GM18499 (cell line): ENCODE results near the gene TMPRSS9.
"Not testable (repeated sequence)": the region's sequence is repeated elsewhere in the genome, so short reads cannot be mapped to it uniquely, and the experiment has no call there.

Source experiments
- ATAC-seq: cut with Tn5 transposase; IDR thresholded peaks from one replicate; pipeline ENCODE4 v1.9.1; 2021; ENCODE audit warnings: moderate number of reproducible peaks; ENCODE audit not compliant: insufficient read depth, unreplicated experiment

The TMPRSS9 gene

DNA sequence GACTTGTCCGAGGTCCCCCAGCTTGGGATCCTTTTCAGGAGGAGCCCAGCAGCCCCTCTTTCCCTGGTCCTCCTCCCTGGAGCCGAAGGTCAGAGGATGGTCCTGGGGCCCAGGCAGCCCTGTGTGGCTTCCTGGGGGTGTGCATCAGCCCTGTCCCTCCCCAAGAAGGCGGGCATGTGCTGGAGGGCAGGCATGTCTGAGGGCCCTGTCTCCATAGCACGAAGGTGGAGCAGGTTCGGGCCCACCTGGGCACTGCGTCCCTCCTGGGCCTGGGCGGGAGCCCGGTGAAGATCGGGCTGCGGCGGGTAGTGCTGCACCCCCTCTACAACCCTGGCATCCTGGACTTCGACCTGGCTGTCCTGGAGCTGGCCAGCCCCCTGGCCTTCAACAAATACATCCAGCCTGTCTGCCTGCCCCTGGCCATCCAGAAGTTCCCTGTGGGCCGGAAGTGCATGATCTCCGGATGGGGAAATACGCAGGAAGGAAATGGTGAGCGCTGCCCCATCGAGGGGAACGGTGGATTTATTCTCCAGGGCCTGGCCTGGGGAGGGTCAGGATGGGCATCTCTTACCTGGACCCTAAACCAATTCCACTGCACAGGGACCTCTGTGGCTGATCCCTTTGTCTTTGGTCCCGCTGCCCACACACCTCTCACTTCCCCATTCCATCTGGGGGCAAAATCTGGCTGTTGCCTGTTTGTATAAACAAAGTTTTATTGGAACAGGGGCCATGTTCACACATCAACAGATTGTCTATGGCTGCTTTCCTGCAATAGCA is 56.4 kb downstream of the TMPRSS9 start:
- ATAC-seq = no peak

DNA sequence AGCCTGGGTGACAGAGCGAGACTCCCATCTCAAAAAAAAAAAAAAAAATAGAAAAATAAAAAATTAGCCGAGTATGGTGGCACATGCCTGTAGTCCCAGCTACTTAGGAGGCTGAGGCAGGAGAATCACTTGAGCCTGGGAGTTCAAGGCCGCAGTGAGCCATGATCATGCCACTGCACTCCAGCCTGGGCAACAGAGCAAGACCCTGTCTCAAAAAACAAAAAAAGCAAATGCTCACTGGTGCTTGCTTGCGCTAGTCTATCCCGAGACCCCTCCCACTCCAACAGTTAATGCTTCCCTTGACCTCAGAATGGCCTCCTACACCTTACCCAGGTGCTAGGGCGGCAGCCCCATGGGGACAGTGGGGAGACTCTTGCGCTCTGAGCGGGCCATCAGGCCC is 57.4 kb downstream of the TMPRSS9 start:
- not testable (repeated sequence) for ATAC-seq

DNA sequence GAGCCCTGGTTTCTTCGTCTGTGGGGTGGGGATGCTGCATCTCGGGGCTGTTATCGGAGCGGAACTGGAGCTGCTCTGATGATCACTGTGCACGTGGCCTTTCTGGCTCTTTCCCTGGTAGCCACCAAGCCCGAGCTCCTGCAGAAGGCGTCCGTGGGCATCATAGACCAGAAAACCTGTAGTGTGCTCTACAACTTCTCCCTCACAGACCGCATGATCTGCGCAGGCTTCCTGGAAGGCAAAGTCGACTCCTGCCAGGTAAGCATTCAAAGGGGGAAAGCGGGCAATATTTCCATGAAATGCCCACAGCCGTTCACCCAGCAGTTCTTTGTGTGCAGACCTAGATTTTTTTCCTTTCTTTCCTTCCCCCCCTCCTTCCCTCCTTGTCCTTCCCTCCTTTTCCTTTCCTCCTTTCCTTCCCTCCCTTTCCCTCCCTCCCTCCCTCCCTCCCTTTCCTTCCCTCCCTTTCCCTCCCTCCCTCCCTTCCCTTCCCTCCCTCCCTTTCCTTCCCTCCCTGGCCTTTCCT is 57.9 kb downstream of the TMPRSS9 start:
- no peak for ATAC-seq

GRCh38 chr19:2419754-2420153 is 59.7 kb downstream of the TMPRSS9 start:
- no peak for ATAC-seq

DNA sequence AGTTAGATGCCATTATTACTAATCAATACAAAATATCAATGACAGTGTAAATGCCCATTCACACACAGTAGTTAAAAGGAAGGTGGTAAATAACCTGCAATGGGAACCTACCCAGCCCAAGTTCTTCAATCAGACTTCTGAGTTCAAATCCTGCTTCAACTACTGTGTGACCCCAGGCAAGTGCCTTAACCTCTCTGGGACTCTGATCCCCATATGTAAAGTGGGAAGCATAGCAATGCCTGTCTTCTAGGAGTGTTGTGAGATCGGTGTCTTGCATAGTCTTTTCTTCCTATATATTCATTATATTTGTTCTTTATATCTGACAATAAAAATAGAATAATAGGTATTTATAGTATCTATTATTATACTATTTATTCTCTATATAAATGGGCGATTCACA is 60.4 kb downstream of the TMPRSS9 start:
- ATAC-seq = no peak

DNA sequence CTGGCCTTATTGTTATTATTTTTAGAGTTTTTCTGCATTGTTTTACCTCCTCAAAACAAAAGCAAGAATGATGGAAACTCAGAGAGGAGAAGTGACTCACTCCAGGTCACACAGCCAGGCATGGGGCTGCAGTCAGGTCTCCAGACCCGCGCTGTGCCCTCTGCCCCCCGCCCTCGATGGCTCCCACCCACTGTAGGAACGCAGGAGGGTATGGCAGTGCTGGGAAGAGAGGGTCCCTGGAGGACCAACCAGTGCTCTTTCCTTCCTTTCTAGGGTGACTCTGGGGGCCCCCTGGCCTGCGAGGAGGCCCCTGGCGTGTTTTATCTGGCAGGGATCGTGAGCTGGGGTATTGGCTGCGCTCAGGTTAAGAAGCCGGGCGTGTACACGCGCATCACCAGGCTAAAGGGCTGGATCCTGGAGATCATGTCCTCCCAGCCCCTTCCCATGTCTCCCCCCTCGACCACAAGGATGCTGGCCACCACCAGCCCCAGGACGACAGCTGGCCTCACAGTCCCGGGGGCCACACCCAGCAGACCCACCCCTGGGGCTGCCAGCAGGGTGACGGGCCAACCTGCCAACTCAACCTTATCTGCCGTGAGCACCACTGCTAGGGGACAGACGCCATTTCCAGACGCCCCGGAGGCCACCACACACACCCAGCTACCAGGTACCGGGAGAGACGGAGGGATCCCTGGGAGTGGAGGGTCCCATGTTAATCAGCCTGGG is 61.7 kb downstream of the TMPRSS9 start:
- no peak for ATAC-seq

DNA sequence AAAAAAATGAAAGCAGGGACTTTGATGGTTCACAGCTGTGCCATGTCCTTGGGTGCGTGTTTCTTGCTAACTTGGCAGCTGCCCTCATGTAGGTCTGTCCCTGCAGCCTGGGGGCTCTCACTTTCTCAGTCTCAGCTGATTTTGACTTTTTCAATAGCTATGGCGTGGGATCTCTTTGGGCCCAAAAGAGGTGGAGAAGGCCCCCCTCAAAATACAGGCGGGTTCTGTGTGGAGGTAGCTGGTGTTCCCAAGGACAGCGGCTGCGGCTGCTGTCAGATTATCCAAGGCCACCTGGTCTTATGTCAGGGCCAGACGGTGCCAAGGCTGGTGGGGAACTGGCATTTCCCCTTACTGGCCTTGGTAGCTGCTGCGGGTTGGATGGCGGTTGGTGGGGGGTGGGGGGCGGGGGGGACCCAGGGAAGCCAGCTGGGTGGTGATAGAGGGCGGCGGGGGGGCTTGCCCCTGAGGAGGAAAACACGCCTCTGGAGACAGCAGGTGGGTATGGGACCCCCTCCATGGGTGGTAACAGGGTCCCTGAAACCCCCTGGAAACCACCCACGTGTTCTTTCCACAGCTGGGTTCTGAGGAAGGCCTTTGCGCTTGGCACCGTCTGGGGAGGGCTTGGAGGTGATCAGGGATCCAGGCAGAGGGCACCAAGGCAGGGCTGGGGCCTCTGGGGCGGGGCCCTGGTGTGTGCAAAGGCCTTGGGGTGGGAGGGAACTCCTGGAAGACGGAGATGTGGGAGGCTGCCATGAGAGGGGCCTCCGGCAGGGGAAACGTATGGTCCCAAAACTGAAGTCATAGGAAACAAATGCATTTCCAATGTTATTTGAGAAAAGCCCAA is 63.2 kb downstream of the TMPRSS9 start:
- no peak for ATAC-seq

DNA sequence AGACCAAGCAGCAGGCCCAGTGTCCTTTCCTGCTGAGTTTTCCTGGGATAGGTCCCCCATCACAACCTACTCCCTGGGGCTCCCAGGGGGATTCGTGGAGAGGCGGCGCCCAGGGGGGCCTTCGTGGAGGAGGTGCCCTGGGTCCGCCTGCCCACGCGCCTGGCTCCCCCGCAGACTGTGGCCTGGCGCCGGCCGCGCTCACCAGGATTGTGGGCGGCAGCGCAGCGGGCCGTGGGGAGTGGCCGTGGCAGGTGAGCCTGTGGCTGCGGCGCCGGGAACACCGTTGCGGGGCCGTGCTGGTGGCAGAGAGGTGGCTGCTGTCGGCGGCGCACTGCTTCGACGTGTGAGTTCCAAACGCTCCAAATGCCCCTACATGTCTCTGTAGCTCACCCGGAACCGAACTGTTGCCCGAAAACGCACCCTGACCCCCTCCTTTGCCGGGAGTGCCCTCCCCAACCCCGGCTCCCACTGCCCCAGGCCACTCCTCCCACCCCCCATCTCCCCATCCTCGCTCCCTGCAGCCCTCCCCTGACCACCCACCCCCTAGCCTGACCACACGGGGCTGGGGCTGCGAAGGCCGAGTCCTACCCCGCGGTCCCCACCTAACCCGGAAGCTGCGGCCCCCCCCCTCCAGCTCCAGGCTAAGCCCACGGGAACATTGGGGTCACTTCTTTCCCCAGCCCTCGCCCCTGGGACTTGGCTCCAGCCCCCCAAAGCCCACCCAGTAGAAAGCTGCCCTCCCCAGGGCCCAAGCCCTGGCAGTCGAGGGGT is 64.0 kb downstream of the TMPRSS9 start:
- ATAC-seq = no peak

GRCh38 chr19:2424686-2425621 is 64.9 kb downstream of the TMPRSS9 start:
- no peak for ATAC-seq

- no peak for ATAC-seq
Measured at GRCh38 chr19:2425622-2426581, 65.8 kb downstream of the TMPRSS9 start.

DNA sequence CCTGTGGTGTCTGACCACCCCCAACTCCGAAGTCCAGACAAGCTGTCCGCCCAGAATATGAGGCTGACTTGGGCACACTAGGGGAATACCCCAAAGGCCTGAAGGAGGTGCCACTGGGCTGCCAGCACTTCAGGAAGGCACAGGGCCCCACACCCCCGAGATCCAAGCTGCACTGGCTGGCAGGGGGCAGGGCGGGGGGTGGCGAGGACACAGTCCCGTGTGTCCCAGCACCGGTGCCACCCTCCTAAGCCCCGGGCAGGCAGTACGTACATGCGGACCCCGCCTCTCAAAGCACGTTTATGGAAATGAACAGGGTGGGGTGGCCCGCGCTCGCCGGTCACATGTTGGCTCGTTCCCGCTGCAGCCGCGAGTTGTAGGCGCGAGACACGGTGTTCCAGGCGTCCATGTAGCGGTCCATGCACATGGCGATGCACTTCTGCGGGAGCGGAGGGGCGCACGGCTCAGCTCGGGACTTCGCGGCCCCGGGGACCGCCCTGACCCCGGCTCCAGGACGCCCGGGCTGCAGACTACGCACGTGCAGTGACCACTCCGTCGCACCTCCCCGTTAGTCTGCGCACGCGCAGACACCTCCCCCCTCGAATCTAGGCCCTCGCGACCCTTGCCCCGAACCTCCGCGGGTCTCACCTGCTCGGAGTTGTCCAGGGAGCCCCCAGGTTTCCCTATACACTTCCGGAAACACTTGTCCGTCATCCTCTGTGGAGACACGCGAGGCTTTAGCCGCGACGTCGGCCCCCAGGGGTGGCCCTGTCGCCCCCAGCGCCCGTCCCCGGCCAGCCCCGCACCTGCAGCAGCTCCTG is 66.8 kb downstream of the TMPRSS9 start:
- ATAC-seq = no peak

DNA sequence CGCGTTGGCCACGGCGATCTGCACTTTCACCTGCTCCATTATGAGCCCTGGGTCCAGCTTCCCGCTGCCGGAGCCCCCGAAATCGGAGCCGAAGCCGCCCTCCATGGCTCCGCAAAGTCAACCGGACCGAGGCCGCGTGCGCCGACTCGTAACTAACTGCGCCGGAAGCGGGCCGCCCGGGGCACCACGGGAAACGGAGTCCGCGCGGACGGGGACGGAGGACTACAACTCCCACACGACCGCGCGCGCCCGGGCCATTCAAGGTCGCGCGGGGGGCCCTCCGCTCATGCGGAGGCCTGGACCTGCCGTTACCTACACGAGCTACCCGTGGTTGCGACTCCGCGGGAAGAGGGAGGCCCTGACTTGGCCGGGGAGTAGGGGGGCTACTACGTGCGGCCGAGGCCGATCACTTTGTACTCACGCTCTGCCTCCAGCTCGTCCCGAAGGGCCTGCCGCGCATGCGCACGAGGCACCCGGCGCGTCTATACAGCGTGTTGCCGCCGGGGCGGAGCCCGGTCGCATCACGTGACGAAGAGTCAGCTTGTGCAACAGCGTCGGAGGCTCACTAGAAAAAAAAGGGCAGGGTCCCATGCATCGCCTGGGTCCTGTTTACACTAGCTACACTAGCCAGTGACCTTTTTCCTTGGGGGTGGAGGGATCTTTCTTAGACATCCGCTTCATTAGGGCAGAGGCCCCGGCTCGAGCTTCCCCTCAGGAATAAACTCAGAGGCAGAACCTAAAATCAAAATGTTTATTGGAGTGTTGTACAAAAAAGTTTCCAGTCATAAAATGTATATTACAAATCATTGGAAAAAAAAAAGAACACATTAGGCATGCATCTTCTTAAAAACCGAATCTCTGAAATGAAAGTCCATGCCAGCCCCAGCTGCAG is 67.6 kb downstream of the TMPRSS9 start, which contains the start of gene TIMM13:
Gene TIMM13, minus strand, starts transcription at position 158 of the 892 bp plus-strand sequence. Its CDS starts 53 bp downstream, at position 105.
- peak; percentile 59 for ATAC-seq

DNA sequence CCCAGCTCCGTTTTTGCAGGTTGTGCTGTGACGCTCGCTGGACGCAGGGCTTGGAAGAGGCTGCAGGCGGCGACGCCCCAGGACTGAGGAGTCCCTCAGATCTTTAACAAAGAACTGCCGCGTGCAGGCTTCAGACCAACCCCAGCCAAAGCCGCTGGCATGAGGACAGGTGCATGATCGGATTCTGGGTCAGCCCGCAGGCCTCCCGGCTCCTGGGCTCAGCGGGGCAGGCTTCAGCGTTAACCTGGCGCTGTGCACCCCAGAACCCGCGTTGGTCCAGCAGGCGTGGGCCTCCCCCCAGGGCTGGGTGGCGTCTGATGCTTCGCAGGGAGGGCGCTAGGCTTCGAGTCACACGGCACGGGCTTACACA is 68.2 kb downstream of the TMPRSS9 start:
- ATAC-seq = no peak

- no peak for ATAC-seq
Measured at GRCh38 chr19:2428756-2429711, 69.0 kb downstream of the TMPRSS9 start.
